ENCODE measurements around the gene CLCA1. TPM values are rescaled to one million over a fixed set of nuclear protein-coding genes. Genes with fewer than 3 reads are reported as not detected.

CLCA1 gene
- polyA plus RNA-seq, 4 donors, result not detected

GRCh38 chr1:86460998-86461397, 7.7 kb upstream of the CLCA1 start:
- no peak for DNase-seq (ENCODE audit: low read depth in 4 of 4, low spot score in 3 of 4)

- DNase-seq (ENCODE audit: low read depth in 4 of 4, low spot score in 3 of 4), result no peak
Observed at GRCh38 chr1:86461482-86461881, 7.2 kb upstream of the CLCA1 start.

- no peak for DNase-seq (ENCODE audit: low read depth in 4 of 4, low spot score in 3 of 4)
Observed at GRCh38 chr1:86464819-86465218, 3.9 kb upstream of the CLCA1 start.

GRCh38 chr1:86466109-86466844, 2.5 kb upstream of the CLCA1 start:
- DNase-seq (ENCODE audit: low read depth in 4 of 4, low spot score in 3 of 4), result no peak

- no peak for DNase-seq (ENCODE audit: low read depth in 4 of 4, low spot score in 3 of 4)
Observed at GRCh38 chr1:86466986-86467385, 1.7 kb upstream of the CLCA1 start.

GRCh38 chr1:86470859-86471258, 2.1 kb downstream of the CLCA1 start:
- no peak for DNase-seq (ENCODE audit: low read depth in 4 of 4, low spot score in 3 of 4)

GRCh38 chr1:86471291-86471690, 2.6 kb downstream of the CLCA1 start:
- DNase-seq (ENCODE audit: low read depth in 4 of 4, low spot score in 3 of 4), result no peak

- DNase-seq (ENCODE audit: low read depth in 4 of 4, low spot score in 3 of 4), result no peak
Observed at GRCh38 chr1:86472152-86472551, 3.4 kb downstream of the CLCA1 start.

GRCh38 chr1:86472767-86473166, 4.0 kb downstream of the CLCA1 start:
- no peak for DNase-seq (ENCODE audit: low read depth in 4 of 4, low spot score in 3 of 4)

GRCh38 chr1:86477256-86477655, 8.5 kb downstream of the CLCA1 start:
- no peak for DNase-seq (ENCODE audit: low read depth in 4 of 4, low spot score in 3 of 4)

GRCh38 chr1:86477682-86478081, 9.0 kb downstream of the CLCA1 start:
- no peak for DNase-seq (ENCODE audit: low read depth in 4 of 4, low spot score in 3 of 4)

- no peak for DNase-seq (ENCODE audit: low read depth in 4 of 4, low spot score in 3 of 4)
Observed at GRCh38 chr1:86478416-86479156, 9.9 kb downstream of the CLCA1 start.

GRCh38 chr1:86481966-86482365, 13.2 kb downstream of the CLCA1 start:
- no peak for DNase-seq (ENCODE audit: low read depth in 4 of 4, low spot score in 3 of 4)

GRCh38 chr1:86487131-86487810, 18.5 kb downstream of the CLCA1 start:
- DNase-seq (ENCODE audit: low read depth in 4 of 4, low spot score in 3 of 4), result no peak

GRCh38 chr1:86487811-86488141, 19.0 kb downstream of the CLCA1 start:
- DNase-seq (ENCODE audit: low read depth in 4 of 4, low spot score in 3 of 4), result no peak

- no peak for DNase-seq (ENCODE audit: low read depth in 4 of 4, low spot score in 3 of 4)
Observed at GRCh38 chr1:86489242-86489878, 20.6 kb downstream of the CLCA1 start.

GRCh38 chr1:86491171-86491950, 22.6 kb downstream of the CLCA1 start:
- DNase-seq (ENCODE audit: low read depth in 4 of 4, low spot score in 3 of 4), result no peak

GRCh38 chr1:86498281-86498680, 29.6 kb downstream of the CLCA1 start:
- no peak for DNase-seq (ENCODE audit: low read depth in 4 of 4, low spot score in 3 of 4)

GRCh38 chr1:86499987-86500593, 31.4 kb downstream of the CLCA1 start:
- DNase-seq (ENCODE audit: low read depth in 4 of 4, low spot score in 3 of 4), result no peak

GRCh38 chr1:86500714-86501113, 32.0 kb downstream of the CLCA1 start:
- no peak for DNase-seq (ENCODE audit: low read depth in 4 of 4, low spot score in 3 of 4)

All from left renal pelvis (tissue), 4 donors.